Heart left ventricle (tissue), 13 donors: ENCODE results near the gene TMEM182.

Experiments used
- CTCF ChIP-seq, 12 donors: fragments of 200-600 bp; sonication (generic) in 4 of 12; IDR thresholded peaks; one replicate each; pipeline versions ENCODE4 v1.5.0 to v1.8.0; 2018 to 2022; ENCODE audit warnings: antibody characterized with exemption in 12 of 12, mild to moderate bottlenecking in 5 of 12
- POLR2A ChIP-seq, 2 donors: fragments of 450-650 bp; IDR thresholded peaks; one replicate each; pipeline ENCODE4 v1.6.1; 2017; ENCODE audit warnings: antibody characterized with exemption in 2 of 2, mild to moderate bottlenecking in 2 of 2, moderate library complexity in 2 of 2
- donor health status: ischemic (EF 13 %, LVEDD 7.1; RV severe dilation, severe dysfunction).
- donor health status: DM: no; HTN: yes; CAD: no.
- donor health status: DM: no; HTN: no; CAD: no.
- donor health status: ischemic (EF 25% LVEDD 6.9; RV normal size, moderate dysfunction).
- donor health status: ischemic (EF 25% LVEDD 5.7; RV mildly dilated, moderate dysfunction).
- donor health status: ischemic (EF 35%, LVEDD 5.7; RV mildly dilated, moderate dysfunction).
- donor health status: nonischemic (EF 11% LVEDD 7.7; RV severe dilation, severe dysfunction).
- donor health status: DM: yes; HTN: yes; CAD: no.
- donor health status: PGD.
- donor health status: ischemic (EF 29% LVEDD 5.4; RV normal size, mild dysfunction).
- donor health status: nonischemic (EF 23%, LVEDD 6.1; RV moderate dilation, normal function).

- TF ChIP-seq CTCF (IDR thresholded peaks at IDR 0.05) = no peak
- no peak for TF ChIP-seq POLR2A (IDR thresholded peaks at IDR 0.05)
Observed at GRCh38 chr2:102783506-102784183, 21.8 kb downstream of the TMEM182 start.
